A673 (cell line): ENCODE data around the gene PROK2.

Experiments used
- CTCF ChIP-seq: fragments of 300-800, 200-600 bp; sonication (generic); conservative IDR thresholded peaks from 2 replicates; pipeline ENCODE4 v1.5.1; 2017; ENCODE audit warnings: low read depth, mild to moderate bottlenecking, antibody characterized with exemption, low read length, moderate library complexity, mixed read lengths
- EZH2 ChIP-seq: fragments of 200-600 bp; sonication (generic); IDR thresholded peaks from 2 replicates; pipeline ENCODE4 v1.6.1; 2017; ENCODE audit warnings: borderline replicate concordance, low read depth, mild to moderate bottlenecking, mixed read lengths, antibody characterized with exemption, low read length; ENCODE audit not compliant: poor library complexity, severe bottlenecking

- TF ChIP-seq CTCF (no peak), EZH2 (no peak)
Measured at GRCh38 chr3:71831599-71831998, 46.7 kb upstream of the PROK2 start.
